ENCODE measurements around the gene RSPH1. TPM values are rescaled to one million over a fixed set of nuclear protein-coding genes. Genes with fewer than 3 reads are reported as not detected.

Gene RSPH1
- total and polyA plus RNA-seq, 2 experiments from 2014 or later: 0.06 to 0.43 TPM

- TF ChIP-seq, protein P1, sequence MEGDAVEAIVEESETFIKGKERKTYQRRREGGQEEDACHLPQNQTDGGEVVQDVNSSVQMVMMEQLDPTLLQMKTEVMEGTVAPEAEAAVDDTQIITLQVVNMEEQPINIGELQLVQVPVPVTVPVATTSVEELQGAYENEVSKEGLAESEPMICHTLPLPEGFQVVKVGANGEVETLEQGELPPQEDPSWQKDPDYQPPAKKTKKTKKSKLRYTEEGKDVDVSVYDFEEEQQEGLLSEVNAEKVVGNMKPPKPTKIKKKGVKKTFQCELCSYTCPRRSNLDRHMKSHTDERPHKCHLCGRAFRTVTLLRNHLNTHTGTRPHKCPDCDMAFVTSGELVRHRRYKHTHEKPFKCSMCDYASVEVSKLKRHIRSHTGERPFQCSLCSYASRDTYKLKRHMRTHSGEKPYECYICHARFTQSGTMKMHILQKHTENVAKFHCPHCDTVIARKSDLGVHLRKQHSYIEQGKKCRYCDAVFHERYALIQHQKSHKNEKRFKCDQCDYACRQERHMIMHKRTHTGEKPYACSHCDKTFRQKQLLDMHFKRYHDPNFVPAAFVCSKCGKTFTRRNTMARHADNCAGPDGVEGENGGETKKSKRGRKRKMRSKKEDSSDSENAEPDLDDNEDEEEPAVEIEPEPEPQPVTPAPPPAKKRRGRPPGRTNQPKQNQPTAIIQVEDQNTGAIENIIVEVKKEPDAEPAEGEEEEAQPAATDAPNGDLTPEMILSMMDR (IDR thresholded peaks at IDR 0.05; ENCODE audit: low read depth, low read length): no peak
- H3K9me3 ChIP-seq (ENCODE audit: low read depth): no peaks in the 10 kb centered on the region
- H3K4me3 ChIP-seq: peak within 1 kb of the TSS; percentile 79
- H3K4me1 ChIP-seq (ENCODE audit: low read depth): peaks cover 23% of the 10 kb centered on the region
- no peak within 1 kb of the TSS for H3K27ac ChIP-seq
- no peaks in the 10 kb centered on the region for H3K36me3 ChIP-seq
- peak in 1 of 2 donors; percentile 51 for DNase-seq (ENCODE audit: low read depth in 1 of 2, low spot score in 1 of 2)
- H3K27me3 ChIP-seq: peaks cover 18% of the 10 kb centered on the region
Measured at GRCh38 chr21:42513151-42513984, 17.3 kb upstream of the RSPH1 start, which contains the start of gene SLC37A1. Gene SLC37A1 (plus strand): TSS chr21:42513852. CDS start chr21:42518455, 4,603 bp downstream.

DNA sequence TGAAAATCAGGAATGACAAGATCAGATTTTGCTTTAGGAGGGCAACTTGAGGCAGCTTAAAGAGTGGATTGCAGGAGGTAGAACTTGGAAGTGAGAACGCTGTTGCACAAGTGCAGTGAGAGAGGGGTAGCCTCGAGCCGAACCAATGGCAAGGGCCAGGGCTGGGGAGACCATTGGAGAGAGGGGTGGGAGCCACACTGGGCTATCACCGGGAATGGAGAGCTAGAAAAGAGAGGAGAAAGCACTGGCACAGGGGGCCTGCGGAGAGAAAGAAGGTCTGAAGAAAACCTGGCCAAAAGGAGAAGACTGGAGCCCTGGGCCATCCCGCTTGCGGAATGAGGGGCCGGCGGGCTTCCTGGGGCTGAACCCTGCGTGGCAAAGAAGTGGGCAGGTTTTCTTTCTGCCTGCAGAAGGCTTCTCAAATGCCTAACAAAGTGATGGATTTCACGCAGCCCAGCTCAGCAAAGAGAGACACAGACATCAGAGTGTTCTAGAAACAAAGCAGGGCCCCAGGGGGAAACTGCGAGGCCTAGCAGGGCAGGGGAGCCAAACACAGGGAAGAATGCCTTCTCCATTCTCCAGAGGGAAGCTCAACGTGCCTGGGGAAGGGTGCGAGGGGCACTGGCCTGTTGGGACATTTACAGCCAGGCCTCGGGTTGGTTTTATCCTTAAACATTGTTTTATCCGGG, 16.5 kb upstream of the RSPH1 start:
- Histone ChIP-seq H3K27me3 (peaks cover 18% of the 10 kb centered on the region), H3K4me3 (no peak overlapping the region), H3K27ac (no peak overlapping the region), H3K36me3 (no peaks in the 10 kb centered on the region), H3K4me1 (ENCODE audit: low read depth) (peaks cover 23% of the 10 kb centered on the region), H3K9me3 (ENCODE audit: low read depth) (no peaks in the 10 kb centered on the region)
- TF ChIP-seq, protein P1 (IDR thresholded peaks at IDR 0.05; ENCODE audit: low read depth, low read length): no peak
- DNase-seq (ENCODE audit: low read depth in 1 of 2, low spot score in 1 of 2): no peak

DNA sequence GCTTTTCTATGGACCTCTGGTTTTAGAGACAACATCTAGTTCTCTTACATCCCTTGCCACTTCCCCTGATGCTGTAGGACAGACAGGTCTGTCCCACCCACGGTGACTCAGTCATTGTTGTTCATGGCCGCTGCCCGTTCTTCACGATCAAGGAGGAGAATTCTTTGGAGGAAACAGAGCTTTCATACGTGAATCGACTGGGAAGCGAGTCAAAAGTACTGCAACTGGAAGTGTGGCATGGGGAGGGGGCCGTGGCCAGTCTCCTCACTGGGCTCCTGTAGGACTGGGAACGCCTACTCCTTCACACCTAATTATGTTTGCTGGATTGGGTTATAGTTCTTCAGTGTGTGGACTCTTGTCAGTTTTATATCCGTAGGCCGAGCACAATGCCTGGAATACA, 13.2 kb upstream of the RSPH1 start:
- Histone ChIP-seq H3K27me3 (peaks cover 11% of the 10 kb centered on the region), H3K36me3 (no peaks in the 10 kb centered on the region), H3K4me1 (ENCODE audit: low read depth) (no peaks in the 10 kb centered on the region), H3K9me3 (ENCODE audit: low read depth) (no peaks in the 10 kb centered on the region), H3K27ac (no peak overlapping the region), H3K4me3 (no peak overlapping the region)
- TF ChIP-seq, protein P1 (IDR thresholded peaks at IDR 0.05; ENCODE audit: low read depth, low read length): no peak
- no peak for DNase-seq (ENCODE audit: low read depth in 1 of 2, low spot score in 1 of 2)

- no peaks in the 10 kb centered on the region for H3K9me3 ChIP-seq (ENCODE audit: low read depth)
- no peaks in the 10 kb centered on the region for H3K4me1 ChIP-seq (ENCODE audit: low read depth)
- H3K27me3 ChIP-seq: peaks cover 9% of the 10 kb centered on the region
- TF ChIP-seq, protein P1 (IDR thresholded peaks at IDR 0.05; ENCODE audit: low read depth, low read length): no peak
- no peaks in the 10 kb centered on the region for H3K36me3 ChIP-seq
- DNase-seq (ENCODE audit: low read depth in 1 of 2, low spot score in 1 of 2): no peak
- no peak overlapping the region for H3K4me3 ChIP-seq
- no peak overlapping the region for H3K27ac ChIP-seq
Measured at GRCh38 chr21:42508371-42508770, 12.3 kb upstream of the RSPH1 start.

DNA sequence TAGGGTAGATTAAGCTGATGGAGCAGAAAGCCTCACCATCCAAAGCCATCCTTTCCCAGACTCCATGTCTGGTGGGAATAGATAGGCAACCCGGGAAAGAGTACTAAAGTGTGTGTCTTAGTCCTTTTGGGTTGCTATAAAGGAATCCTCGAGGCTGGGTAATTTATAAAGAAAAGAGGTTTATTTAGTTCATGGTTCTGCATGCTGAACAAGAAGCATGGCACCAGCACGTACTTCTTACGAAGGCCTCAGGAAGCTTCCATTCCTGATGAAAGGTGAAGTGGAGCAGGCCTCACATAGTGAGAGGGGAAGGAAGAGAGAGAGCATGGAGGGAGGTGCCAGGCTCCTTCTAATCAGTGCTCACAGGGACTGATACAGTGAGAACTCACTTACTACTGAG, 11.4 kb upstream of the RSPH1 start:
- Histone ChIP-seq H3K4me1 (ENCODE audit: low read depth) (no peaks in the 10 kb centered on the region), H3K4me3 (no peak overlapping the region), H3K27ac (no peak overlapping the region), H3K36me3 (no peaks in the 10 kb centered on the region), H3K9me3 (ENCODE audit: low read depth) (no peaks in the 10 kb centered on the region), H3K27me3 (no peaks in the 10 kb centered on the region)
- TF ChIP-seq, protein P1 (IDR thresholded peaks at IDR 0.05; ENCODE audit: low read depth, low read length): no peak
- no peak for DNase-seq (ENCODE audit: low read depth in 1 of 2, low spot score in 1 of 2)
